Inflammatory macrophage (primary cell): ENCODE data around the gene C9orf43.
"Not testable (repeated sequence)": the region's sequence is repeated elsewhere in the genome, so short reads cannot be mapped to it uniquely, and the experiment has no call there.

ENCODE experiments used
- DNase-seq, 2 donors: peaks; one replicate each; pipeline ENCODE4 v3.0.0-alpha.2; 2020 to 2022
- total RNA-seq, 18 experiments: gene quantifications; one replicate each; lab custom pipeline; 2026; ENCODE audit warnings: mixed read lengths in 6 of 18, inconsistent platforms in 2 of 18; lab: John Stamatoyannopoulos, UW

Gene C9orf43
- 0.06 to 1.1 (median 0.44) reads per million in 18 experiments for total RNA-seq

DNA sequence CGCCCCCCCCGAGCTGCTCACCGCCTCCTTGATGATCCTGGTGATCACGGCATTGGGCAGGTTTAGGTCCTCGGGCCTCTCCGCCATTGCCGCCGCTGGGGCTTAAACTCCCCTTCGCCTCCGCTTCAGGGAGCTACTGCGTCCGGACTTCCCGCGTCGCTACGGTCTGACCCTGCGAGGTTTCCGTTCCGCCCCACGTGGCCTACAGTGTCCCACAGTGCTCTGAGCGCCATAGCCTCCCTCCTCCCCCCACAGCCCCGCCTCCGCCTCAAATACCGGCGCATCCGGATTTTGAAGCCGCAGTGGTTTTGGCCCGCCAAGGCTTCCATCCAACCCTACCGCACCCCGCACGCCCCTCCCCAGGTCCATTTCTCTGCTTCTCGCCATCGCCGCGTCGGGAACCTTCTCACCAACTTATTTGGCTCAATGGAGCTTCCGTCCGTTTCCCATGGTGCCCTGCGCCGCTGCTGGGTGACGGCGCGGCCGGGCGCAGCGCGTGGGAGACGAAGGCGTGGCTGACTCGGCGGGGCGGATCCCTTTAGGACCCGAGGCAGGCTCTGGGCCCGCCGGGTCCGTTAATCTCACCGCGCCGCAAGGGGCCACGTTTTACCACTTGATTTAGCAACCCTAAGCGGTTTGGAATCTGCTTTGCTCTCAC is at the start of gene C9orf43, which contains the start of gene POLE3:
TSS of gene C9orf43 (plus strand) at position 541 of the 658 bp plus-strand sequence. CDS start 2,747 bp downstream, outside the sequence.
TSS of gene POLE3 (minus strand) at position 469 of the 658 bp plus-strand sequence. CDS start at position 87, 382 bp downstream.
- DNase-seq, result peak; percentile 97 to 98

GRCh38 chr9:113361304-113362018 is 49.1 kb upstream of the C9orf43 start:
- DNase-seq, result no peak

DNA sequence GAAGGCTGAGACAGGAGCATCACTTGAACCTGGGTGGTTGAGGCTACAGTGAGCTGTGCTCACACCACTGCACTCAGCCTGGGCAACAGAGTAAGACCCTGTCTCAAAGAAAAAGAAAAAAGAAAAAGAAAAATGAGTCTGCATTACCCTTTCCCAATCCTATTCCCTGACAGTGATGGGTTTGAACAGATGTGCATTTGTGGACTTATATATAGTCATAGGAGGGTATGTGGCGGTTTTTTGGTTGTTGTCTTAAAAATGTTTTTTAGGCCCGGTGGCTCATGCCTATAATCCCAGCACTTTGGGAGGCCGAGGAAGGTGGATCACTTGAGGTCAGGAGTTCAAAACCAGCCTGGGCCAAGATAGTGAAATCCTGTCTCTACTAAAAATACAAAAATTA is 47.2 kb upstream of the C9orf43 start:
- no peak for DNase-seq

- DNase-seq, result no peak
Observed at GRCh38 chr9:113364951-113365350, 45.6 kb upstream of the C9orf43 start.

- peak; percentile 52 to 74 for DNase-seq
Observed at GRCh38 chr9:113365652-113366051, 44.9 kb upstream of the C9orf43 start.

DNA sequence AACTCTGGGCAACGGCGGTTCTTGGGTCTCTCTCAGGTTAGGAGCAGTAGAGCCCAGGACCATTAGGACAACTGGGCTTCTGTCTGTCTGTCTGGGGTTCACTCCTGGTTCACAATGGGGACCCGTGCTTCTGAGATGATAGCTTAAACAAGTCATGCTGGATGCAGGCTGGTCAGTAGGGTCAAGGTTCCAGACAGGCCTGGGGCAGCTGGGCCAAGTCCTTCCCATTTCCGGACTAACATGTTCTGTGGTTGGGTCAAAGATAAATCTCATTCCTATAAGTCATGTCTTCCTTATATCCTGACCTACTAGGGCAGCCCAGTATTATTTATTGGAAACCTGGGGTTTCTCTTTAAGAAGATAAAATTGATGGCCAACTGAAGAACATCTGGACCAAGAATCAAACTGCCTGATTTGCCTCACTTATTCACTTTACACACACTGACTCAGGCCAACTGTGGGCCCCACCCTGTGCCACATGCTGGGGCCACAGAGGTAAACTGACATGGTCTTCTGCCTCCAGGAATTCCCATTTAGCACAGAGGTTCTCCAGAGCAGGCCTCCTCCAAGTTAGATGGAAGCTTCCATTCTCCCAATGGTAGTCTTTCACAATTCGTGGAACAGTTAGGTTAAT is 42.1 kb upstream of the C9orf43 start:
- no peak for DNase-seq

DNA sequence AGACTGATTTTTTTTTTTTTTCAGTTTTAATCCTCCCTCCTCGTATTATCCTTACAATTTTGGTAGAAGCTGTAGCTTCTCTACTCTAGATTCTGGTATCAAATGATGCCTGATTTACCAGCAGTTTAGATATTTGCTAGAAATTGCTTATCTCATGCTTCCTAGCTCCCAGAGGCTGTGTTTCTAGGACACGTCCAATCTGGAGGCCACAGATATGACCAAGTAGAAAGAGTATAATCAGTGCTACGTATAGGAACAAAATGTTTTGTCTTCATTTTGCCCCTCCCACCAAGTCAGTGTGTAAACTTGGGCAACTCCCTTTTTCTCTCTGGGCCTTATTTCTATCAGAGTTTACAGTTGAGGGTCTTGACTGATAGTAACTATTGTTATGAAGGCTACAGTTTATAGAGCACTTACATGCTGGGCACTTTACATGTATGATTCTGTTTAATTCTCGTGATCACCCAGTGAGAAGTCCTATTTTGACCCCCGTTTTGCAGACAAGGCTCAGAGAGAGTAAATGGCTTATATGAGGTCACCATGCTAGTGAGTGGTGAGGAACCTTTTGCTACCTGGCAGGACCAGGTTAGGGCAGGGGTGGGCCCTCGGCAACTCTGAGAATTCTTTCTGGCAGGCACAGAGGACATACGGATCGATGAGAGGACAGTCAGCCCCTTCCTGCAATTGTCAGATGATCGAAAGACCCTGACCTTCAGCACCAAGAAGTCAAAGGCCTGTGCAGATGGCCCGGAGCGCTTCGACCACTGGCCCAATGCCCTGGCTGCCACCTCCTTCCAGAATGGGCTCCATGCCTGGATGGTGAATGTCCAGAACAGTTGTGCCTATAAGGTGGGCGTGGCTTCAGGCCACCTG is 41.3 kb upstream of the C9orf43 start:
- DNase-seq, result no peak

DNA sequence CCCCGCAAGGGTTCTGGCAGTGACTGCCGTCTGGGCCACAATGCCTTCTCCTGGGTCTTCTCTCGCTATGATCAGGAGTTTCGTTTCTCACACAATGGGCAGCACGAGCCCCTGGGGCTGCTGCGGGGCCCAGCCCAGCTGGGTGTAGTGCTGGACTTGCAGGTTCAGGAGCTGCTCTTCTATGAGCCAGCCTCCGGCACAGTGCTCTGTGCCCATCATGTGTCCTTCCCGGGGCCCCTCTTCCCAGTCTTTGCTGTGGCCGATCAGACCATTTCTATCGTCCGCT is 40.7 kb upstream of the C9orf43 start:
- no peak for DNase-seq

- DNase-seq, result no peak
Observed at GRCh38 chr9:113370806-113371325, 39.7 kb upstream of the C9orf43 start.

GRCh38 chr9:113372059-113372458 is 38.5 kb upstream of the C9orf43 start:
- no peak for DNase-seq

GRCh38 chr9:113373256-113373655 is 37.3 kb upstream of the C9orf43 start:
- no peak for DNase-seq

- DNase-seq, result no peak
Observed at GRCh38 chr9:113373676-113374392, 36.7 kb upstream of the C9orf43 start.

DNA sequence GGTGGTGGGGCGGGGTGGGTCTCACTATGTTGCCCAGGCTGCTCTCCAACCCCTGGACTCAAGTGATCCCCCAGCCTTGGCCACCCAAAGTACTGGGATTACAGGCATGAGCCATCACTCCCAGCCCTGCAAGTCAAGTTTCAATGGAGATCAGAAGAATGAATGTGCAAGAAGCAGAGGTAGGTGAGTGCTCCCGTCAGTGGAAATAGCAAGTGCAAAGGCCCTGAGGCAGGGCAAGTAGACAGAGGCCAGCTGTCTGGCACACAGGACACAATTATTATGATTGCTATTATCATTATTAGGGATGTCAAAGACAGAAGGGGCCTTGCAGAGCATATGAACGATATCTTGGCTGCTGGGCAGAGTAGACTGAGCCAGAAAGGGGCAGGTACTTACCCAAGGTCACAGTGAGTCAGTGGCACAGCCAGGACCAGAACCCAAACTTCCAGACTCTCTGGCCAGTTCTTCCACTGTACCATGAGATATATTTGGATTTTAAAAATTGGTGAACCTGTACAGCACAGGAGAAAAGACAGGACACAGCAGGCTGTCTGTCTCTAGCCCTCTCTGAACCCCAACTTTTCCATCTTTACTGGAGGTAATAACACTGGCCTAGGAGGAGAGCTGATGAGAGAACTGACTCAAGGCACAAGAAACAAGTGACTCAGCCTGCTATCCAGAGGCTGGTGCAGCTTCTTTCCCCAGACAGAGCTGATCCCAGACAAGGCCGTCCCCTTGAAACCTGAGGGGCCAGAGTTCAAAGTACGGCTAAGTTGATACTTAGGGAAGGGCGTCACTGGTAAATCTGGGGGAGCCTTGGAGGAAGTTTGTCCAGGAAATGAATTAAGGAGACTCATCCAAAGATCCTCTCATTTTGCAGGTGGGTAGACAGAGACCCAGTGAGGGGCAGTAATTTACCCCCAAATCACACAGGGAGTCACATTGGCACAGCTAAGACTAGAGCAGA is 35.2 kb upstream of the C9orf43 start:
- no peak for DNase-seq

DNA sequence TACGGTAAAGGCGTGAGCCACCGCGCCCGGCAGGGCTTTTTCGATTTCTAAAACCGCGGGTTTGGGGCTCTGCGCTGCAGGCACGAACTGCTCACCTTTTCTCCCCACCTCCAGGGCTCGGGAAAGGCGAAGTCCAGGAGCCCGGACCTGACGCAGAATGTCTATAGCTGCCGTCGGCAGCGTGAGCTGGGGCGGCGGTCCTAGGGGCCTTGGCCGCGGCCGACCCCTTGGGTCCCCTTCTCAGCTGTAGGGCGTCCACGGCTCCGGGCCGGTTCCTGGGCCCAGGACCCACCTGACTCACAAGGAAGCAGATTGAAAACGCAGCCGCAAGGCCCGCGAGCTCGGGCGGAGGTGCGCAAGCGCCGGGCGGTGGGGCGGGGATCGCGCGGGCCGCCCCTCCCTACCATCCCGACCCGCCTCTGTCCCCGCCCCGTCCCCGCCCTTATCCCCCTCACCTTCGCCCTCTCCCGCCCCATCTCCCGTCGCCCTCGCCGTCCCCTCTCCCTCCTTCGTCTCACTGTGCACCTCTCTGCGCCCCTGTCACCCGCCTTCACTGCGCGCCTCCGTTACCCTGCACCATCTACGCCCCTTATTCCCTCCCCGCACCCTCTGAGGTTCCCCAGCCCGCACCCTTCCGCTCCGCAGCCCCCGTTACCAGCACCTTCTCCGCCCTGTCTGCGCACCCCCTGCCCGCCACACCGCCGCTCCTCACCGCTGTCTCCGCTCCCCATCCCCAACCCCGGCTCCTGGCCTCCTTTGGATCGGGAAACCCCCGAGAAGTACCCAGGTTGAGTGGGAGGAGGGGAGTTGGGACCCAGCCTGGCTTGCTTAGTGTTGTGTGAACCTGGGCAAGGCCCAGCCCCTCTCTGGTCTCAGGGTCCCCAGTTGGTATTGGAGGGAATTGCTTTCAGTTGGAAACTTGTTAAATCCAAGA is 33.6 kb upstream of the C9orf43 start, which contains the start of gene HDHD3:
TSS of gene HDHD3 (minus strand) at position 353 of the 934 bp plus-strand sequence. CDS start 2,632 bp downstream, outside the sequence.
- peak; percentile 60 to 73 for DNase-seq

- DNase-seq, result not testable (repeated sequence)
Observed at GRCh38 chr9:113379094-113379828, 31.3 kb upstream of the C9orf43 start.

GRCh38 chr9:113379829-113380210 is 30.7 kb upstream of the C9orf43 start:
- DNase-seq, result not testable (repeated sequence)

DNA sequence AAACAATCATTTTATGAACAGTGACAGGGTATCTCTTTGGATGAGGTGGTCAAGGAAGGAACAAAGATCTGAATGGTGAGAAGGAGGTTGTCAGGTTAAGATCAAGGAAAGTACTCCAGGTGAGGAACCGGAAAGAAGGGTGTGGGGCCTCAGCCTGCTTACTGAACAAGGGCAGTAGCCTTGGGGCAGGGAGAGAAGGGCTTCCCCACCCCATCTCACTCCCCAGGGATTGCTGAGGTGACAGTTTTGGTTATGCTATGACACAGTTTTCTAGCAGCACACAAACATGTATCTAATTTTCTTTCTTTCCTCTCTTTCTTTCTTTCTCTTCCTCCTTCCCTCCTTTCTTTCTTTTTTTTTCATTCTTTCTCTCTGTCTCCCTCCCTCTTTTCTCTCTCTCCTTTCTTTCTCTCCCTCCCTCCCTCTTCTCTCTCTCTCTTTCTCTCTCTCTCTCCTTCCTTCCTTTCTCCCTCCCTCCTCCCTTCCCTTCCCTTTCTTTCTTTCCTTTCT is 29.6 kb upstream of the C9orf43 start:
- no peak for DNase-seq

- DNase-seq, result not testable (repeated sequence)
Observed at GRCh38 chr9:113381441-113381840, 29.1 kb upstream of the C9orf43 start.
